Measurements from ENCODE around the gene ITPR3.

DNA sequence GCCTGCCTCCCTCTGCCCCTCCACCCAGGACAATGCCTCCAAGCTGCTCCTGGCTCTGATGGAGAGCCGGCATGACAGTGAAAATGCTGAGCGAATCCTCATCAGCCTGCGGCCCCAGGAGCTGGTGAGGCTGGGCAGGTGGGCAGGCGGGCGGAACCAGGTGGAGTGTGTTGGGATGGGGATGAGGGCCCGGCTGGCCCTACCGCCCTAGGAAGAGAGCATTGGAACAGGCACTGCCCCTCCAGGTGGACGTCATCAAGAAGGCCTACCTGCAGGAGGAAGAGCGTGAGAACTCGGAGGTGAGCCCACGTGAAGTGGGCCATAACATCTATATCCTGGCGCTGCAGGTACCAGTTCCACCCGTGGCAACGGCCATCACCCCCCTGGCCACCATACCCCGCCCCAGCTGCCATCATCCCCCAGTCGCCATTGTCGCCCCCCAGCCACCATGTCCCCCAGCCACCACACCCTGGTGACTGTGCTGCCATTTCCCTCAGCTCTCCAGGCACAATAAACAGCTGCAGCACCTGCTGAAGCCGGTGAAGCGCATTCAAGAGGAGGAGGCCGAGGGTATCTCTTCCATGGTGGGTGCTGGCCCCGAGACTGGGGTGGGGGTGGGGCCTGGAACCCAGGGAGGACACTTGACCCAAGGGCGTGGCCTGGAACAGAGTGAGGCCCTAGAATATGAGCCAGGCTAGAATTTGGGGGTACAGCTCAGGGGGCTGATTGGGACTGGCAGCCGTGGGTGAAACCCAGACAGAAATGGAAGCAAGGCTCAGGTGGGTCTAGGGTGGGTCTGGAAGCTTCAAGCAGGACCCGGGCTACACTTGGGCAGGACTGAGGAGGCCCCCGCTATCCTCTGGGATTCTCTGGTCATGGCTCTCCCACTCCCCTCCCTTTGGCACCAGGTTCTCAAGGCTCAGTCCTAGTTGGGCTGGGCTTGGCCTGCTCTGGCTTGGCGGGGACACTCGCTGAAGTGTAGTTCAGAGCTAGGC lies 66.2 kb downstream of the ITPR3 start:
- TF ChIP-seq CTCF (IDR thresholded peaks at IDR 0.05; ENCODE audit: low read depth, low read length, missing input control) (no peak), REST (IDR thresholded peaks at IDR 0.05) (no peak), GABPA (IDR thresholded peaks at IDR 0.05 in 1 of 2, conservative IDR thresholded peaks at IDR 0.05 in 1 of 2) (no peak), RXRA (IDR thresholded peaks at IDR 0.05) (no peak), FOXA1 (IDR thresholded peaks at IDR 0.05) (no peak), YY1 (IDR thresholded peaks at IDR 0.05) (no peak), TAF1 (conservative IDR thresholded peaks at IDR 0.05) (no peak), SP1 (IDR thresholded peaks at IDR 0.05) (no peak)
- TF ChIP-seq, protein P1, sequence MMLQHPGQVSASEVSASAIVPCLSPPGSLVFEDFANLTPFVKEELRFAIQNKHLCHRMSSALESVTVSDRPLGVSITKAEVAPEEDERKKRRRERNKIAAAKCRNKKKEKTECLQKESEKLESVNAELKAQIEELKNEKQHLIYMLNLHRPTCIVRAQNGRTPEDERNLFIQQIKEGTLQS (IDR thresholded peaks at IDR 0.05), result no peak
- TF ChIP-seq, protein P2, sequence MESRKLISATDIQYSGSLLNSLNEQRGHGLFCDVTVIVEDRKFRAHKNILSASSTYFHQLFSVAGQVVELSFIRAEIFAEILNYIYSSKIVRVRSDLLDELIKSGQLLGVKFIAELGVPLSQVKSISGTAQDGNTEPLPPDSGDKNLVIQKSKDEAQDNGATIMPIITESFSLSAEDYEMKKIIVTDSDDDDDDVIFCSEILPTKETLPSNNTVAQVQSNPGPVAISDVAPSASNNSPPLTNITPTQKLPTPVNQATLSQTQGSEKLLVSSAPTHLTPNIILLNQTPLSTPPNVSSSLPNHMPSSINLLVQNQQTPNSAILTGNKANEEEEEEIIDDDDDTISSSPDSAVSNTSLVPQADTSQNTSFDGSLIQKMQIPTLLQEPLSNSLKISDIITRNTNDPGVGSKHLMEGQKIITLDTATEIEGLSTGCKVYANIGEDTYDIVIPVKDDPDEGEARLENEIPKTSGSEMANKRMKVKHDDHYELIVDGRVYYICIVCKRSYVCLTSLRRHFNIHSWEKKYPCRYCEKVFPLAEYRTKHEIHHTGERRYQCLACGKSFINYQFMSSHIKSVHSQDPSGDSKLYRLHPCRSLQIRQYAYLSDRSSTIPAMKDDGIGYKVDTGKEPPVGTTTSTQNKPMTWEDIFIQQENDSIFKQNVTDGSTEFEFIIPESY (IDR thresholded peaks at IDR 0.05), result no peak
- TF ChIP-seq, protein P3, sequence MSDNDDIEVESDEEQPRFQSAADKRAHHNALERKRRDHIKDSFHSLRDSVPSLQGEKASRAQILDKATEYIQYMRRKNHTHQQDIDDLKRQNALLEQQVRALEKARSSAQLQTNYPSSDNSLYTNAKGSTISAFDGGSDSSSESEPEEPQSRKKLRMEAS (IDR thresholded peaks at IDR 0.05), result no peak
